Large intestine (tissue), 3 donors: ENCODE measurements around the gene MTA3. TPM values are rescaled to one million over a fixed set of nuclear protein-coding genes. Genes with fewer than 3 reads are reported as not detected.
"Not testable (repeated sequence)": the region's sequence is repeated elsewhere in the genome, so short reads cannot be mapped to it uniquely, and the experiment has no call there.

Experiments
- DNase-seq, 2 donors: peaks; one replicate each; pipeline versions ENCODE4 v3.0.0 to v3.0.0-alpha.2; 2013
- H3K27ac ChIP-seq: one replicate; pipeline ENCODE4 v1.5.1; 2013; ENCODE audit warnings: low read length
- H3K27me3 ChIP-seq: 2 replicates; pipeline ENCODE4 v1.6.1; 2013; ENCODE audit warnings: low read length; ENCODE audit not compliant: control insufficient read depth, insufficient read depth
- H3K36me3 ChIP-seq: 2 replicates; pipeline ENCODE4 v1.6.1; 2013; ENCODE audit warnings: low read length; ENCODE audit not compliant: control insufficient read depth, insufficient read depth
- H3K4me1 ChIP-seq: one replicate; pipeline ENCODE4 v1.6.1; 2013; ENCODE audit warnings: low read length; ENCODE audit not compliant: control insufficient read depth, insufficient read depth
- H3K4me3 ChIP-seq: one replicate; pipeline ENCODE4 v1.5.1; 2013; ENCODE audit warnings: low read length
- H3K9me3 ChIP-seq: one replicate; pipeline ENCODE4 v1.6.1; 2013; ENCODE audit warnings: mild to moderate bottlenecking, low read depth, low read length, moderate library complexity; ENCODE audit not compliant: control insufficient read depth
- WGBS: methylation state at CpG from one replicate; pipeline ENCODE4 v1.1.5; 2013; ENCODE audit warnings: low lambda C conversion rate; ENCODE audit not compliant: insufficient coverage; 5-methylcytosine and 5-hydroxymethylcytosine counted together
- polyA plus RNA-seq: library from polyadenylated mRNA; unstranded; fragments of 120-200 nt; gene quantifications from one replicate; pipeline ENCODE4 v1.2.1, GENCODE V29; 2013

Gene MTA3
- polyA plus RNA-seq, 1 donor = 34.0 TPM

- not testable (repeated sequence) for H3K27me3 ChIP-seq, H3K36me3 ChIP-seq, H3K4me3 ChIP-seq, H3K4me1 ChIP-seq, H3K9me3 ChIP-seq, DNase-seq, H3K27ac ChIP-seq
- WGBS = 100% methylated on average over 1 of the region's 6 CpGs
These were observed 36.0 kb downstream of the MTA3 start for GRCh38 chr2:42604341-42604867.

GRCh38 chr2:42606166-42606565 lies 37.7 kb downstream of the MTA3 start:
- not testable (repeated sequence) for H3K4me1 ChIP-seq, H3K27ac ChIP-seq, H3K4me3 ChIP-seq, DNase-seq, H3K9me3 ChIP-seq, H3K27me3 ChIP-seq
- H3K36me3 ChIP-seq = peaks cover 18% of the 10 kb centered on the region
- WGBS = no CpG with 5 or more reads among the region's 33 CpGs

- Histone ChIP-seq H3K36me3 (peaks cover 21% of the 10 kb centered on the region), H3K4me1 (no peaks in the 10 kb centered on the region), H3K9me3 (no peaks in the 10 kb centered on the region), H3K27me3 (no peaks in the 10 kb centered on the region), H3K4me3 (no peak overlapping the region), H3K27ac (no peak overlapping the region)
- 100% methylated on average over 2 of the region's 8 CpGs for WGBS
- DNase-seq = no peak
These were observed 38.7 kb downstream of the MTA3 start for GRCh38 chr2:42607101-42607637.

- WGBS = 80% methylated on average over 1 of the region's 6 CpGs
- DNase-seq = no peak
- H3K4me1 ChIP-seq = no peaks in the 10 kb centered on the region
These were observed 45.0 kb downstream of the MTA3 start for GRCh38 chr2:42613281-42614064.

GRCh38 chr2:42614838-42615237 lies 46.4 kb downstream of the MTA3 start:
- Histone ChIP-seq H3K4me1 (no peaks in the 10 kb centered on the region), H3K27me3 (no peaks in the 10 kb centered on the region), H3K36me3 (peaks cover 38% of the 10 kb centered on the region), H3K27ac (no peak overlapping the region), H3K9me3 (no peaks in the 10 kb centered on the region), H3K4me3 (no peak overlapping the region)
- 100% methylated on average over 1 of the region's 7 CpGs for WGBS
- DNase-seq = peak; percentile 30 to 56

More at GRCh38 chr2:42613281-42614064, 45.0 kb downstream of the MTA3 start:
- H3K4me3 ChIP-seq = no peak overlapping the region
- peaks cover 36% of the 10 kb centered on the region for H3K36me3 ChIP-seq
- H3K27ac ChIP-seq = no peak overlapping the region
- H3K9me3 ChIP-seq = no peaks in the 10 kb centered on the region
- H3K27me3 ChIP-seq = no peaks in the 10 kb centered on the region

- no peaks in the 10 kb centered on the region for H3K27me3 ChIP-seq
- H3K27ac ChIP-seq = no peak overlapping the region
- no peaks in the 10 kb centered on the region for H3K4me1 ChIP-seq
- DNase-seq = no peak
- WGBS = 100% methylated on average over 2 of the region's 5 CpGs
- no peak overlapping the region for H3K4me3 ChIP-seq
- peaks cover 27% of the 10 kb centered on the region for H3K36me3 ChIP-seq
- H3K9me3 ChIP-seq = peaks cover 8% of the 10 kb centered on the region
These were observed 49.7 kb downstream of the MTA3 start for GRCh38 chr2:42618116-42618515.

- H3K27me3 ChIP-seq = no peaks in the 10 kb centered on the region
- peaks cover 8% of the 10 kb centered on the region for H3K9me3 ChIP-seq
- peaks cover 26% of the 10 kb centered on the region for H3K36me3 ChIP-seq
- DNase-seq = no peak
- WGBS = 79% methylated on average over 2 of the region's 2 CpGs
- no peak overlapping the region for H3K27ac ChIP-seq
- no peaks in the 10 kb centered on the region for H3K4me1 ChIP-seq
- no peak overlapping the region for H3K4me3 ChIP-seq
These were observed 50.5 kb downstream of the MTA3 start for GRCh38 chr2:42618972-42619371.

GRCh38 chr2:42621626-42622025 lies 53.2 kb downstream of the MTA3 start:
- peaks cover 22% of the 10 kb centered on the region for H3K36me3 ChIP-seq
- DNase-seq, H3K27ac ChIP-seq, H3K27me3 ChIP-seq, H3K9me3 ChIP-seq, H3K4me3 ChIP-seq, H3K4me1 ChIP-seq: not testable (repeated sequence)
- no CpG with 5 or more reads among the region's 26 CpGs for WGBS

GRCh38 chr2:42622943-42623676 lies 54.7 kb downstream of the MTA3 start:
- DNase-seq = no peak
- WGBS = no CpG with 5 or more reads among the region's 5 CpGs
- H3K27ac ChIP-seq = no peak overlapping the region
- H3K4me3 ChIP-seq = no peak overlapping the region
- no peaks in the 10 kb centered on the region for H3K4me1 ChIP-seq
- peaks cover 8% of the 10 kb centered on the region for H3K9me3 ChIP-seq
- H3K27me3 ChIP-seq = no peaks in the 10 kb centered on the region
- peaks cover 18% of the 10 kb centered on the region for H3K36me3 ChIP-seq

GRCh38 chr2:42624047-42624446 lies 55.6 kb downstream of the MTA3 start:
- no peak overlapping the region for H3K4me3 ChIP-seq
- 100% methylated on average over 2 of the region's 2 CpGs for WGBS
- DNase-seq = no peak
- peaks cover 12% of the 10 kb centered on the region for H3K36me3 ChIP-seq
- H3K27me3 ChIP-seq = no peaks in the 10 kb centered on the region
- no peak overlapping the region for H3K27ac ChIP-seq
- no peaks in the 10 kb centered on the region for H3K4me1 ChIP-seq
- H3K9me3 ChIP-seq = peaks cover 8% of the 10 kb centered on the region
